Measurements from ENCODE around the gene SPOCK1. TPM values are rescaled to one million over a fixed set of nuclear protein-coding genes. Genes with fewer than 3 reads are reported as not detected.

SPOCK1 gene
- total RNA-seq, 1 donor, result 231 TPM

DNA sequence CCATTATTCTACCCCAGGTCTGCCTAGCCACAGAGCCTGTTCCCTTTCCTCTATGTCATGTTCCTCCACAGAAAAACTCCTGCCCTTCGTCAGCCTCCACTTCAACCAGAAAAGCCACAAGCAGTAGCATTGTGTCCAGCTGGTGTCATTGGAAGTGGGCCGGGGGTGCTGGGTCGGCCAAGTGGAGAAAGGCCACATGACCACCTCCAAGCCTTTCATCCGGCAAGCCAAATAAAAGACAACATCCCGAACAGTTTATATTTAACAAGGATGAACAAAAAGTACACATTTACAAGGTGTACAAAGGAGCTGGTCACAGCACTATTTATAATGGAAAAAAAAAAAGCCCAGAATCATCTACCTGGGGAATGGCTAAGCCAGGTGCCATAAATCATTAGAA is 16.1 kb upstream of the SPOCK1 start:
- Histone ChIP-seq H3K4me3 (ENCODE audit: insufficient read depth, low read length) (no peak overlapping the region), H3K4me1 (ENCODE audit: insufficient read depth, low read length) (no peaks in the 10 kb centered on the region), H3K27ac (ENCODE audit: low read depth, low read length) (no peak overlapping the region), H3K4me2 (ENCODE audit: insufficient read depth, low read length) (no peak overlapping the region), H3K27me3 (ENCODE audit: insufficient read depth, low read length) (peaks cover 8% of the 10 kb centered on the region), H3K79me2 (ENCODE audit: insufficient read depth, low read length) (no peaks in the 10 kb centered on the region), H3K36me3 (ENCODE audit: insufficient read depth, low read length) (no peaks in the 10 kb centered on the region), H2AFZ (ENCODE audit: low read length) (no peak overlapping the region), H3K9me3 (ENCODE audit: low read depth, low read length) (no peaks in the 10 kb centered on the region), H4K20me1 (ENCODE audit: insufficient read depth, low read length) (no peaks in the 10 kb centered on the region)
- TF ChIP-seq CTCF (IDR thresholded peaks at IDR 0.05; ENCODE audit: extremely low read depth, low read depth, low read length), result no peak
- no peak for DNase-seq (ENCODE audit: insufficient read length, low spot score, missing footprints)

DNA sequence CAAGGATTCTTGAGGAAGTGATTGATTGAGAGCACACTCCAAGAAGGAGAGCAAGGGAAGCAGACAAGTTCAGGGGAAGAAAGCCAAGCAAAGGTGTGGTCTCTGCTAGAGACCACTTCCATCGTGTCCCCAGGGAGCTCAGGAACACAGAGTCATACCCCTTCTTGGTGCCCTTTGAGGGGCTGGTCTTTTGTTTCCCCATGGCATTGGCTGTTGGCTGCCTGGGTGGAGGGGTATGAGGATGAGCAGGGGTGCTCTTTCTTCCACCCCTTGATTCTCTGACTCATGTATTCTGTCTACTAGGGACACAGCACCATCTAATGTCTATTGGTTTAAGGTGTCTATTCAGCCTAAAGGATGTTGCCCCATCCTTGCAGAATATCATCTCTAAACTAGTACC is 11.5 kb upstream of the SPOCK1 start:
- H3K27me3 ChIP-seq (ENCODE audit: insufficient read depth, low read length), result peaks cover 6% of the 10 kb centered on the region
- H3K4me3 ChIP-seq (ENCODE audit: insufficient read depth, low read length), result no peak overlapping the region
- no peaks in the 10 kb centered on the region for H4K20me1 ChIP-seq (ENCODE audit: insufficient read depth, low read length)
- H3K27ac ChIP-seq (ENCODE audit: low read depth, low read length), result no peak overlapping the region
- no peak overlapping the region for H3K4me2 ChIP-seq (ENCODE audit: insufficient read depth, low read length)
- H2AFZ ChIP-seq (ENCODE audit: low read length), result no peak overlapping the region
- H3K4me1 ChIP-seq (ENCODE audit: insufficient read depth, low read length), result peaks cover 7% of the 10 kb centered on the region
- no peaks in the 10 kb centered on the region for H3K9me3 ChIP-seq (ENCODE audit: low read depth, low read length)
- no peaks in the 10 kb centered on the region for H3K79me2 ChIP-seq (ENCODE audit: insufficient read depth, low read length)
- no peaks in the 10 kb centered on the region for H3K36me3 ChIP-seq (ENCODE audit: insufficient read depth, low read length)
- no peak for DNase-seq (ENCODE audit: insufficient read length, low spot score, missing footprints)
- TF ChIP-seq CTCF (IDR thresholded peaks at IDR 0.05; ENCODE audit: extremely low read depth, low read depth, low read length), result no peak

- no peaks in the 10 kb centered on the region for H3K36me3 ChIP-seq (ENCODE audit: insufficient read depth, low read length)
- H3K79me2 ChIP-seq (ENCODE audit: insufficient read depth, low read length), result no peaks in the 10 kb centered on the region
- H3K27me3 ChIP-seq (ENCODE audit: insufficient read depth, low read length), result no peaks in the 10 kb centered on the region
- no peaks in the 10 kb centered on the region for H3K9me3 ChIP-seq (ENCODE audit: low read depth, low read length)
- no peak for DNase-seq (ENCODE audit: insufficient read length, low spot score, missing footprints)
- H3K4me3 ChIP-seq (ENCODE audit: insufficient read depth, low read length), result no peak overlapping the region
- H2AFZ ChIP-seq (ENCODE audit: low read length), result peak overlapping the region; percentile 39
- H3K4me1 ChIP-seq (ENCODE audit: insufficient read depth, low read length), result peaks cover 11% of the 10 kb centered on the region
- no peak overlapping the region for H3K4me2 ChIP-seq (ENCODE audit: insufficient read depth, low read length)
- H3K27ac ChIP-seq (ENCODE audit: low read depth, low read length), result no peak overlapping the region
- no peak for TF ChIP-seq CTCF (IDR thresholded peaks at IDR 0.05; ENCODE audit: extremely low read depth, low read depth, low read length)
- no peaks in the 10 kb centered on the region for H4K20me1 ChIP-seq (ENCODE audit: insufficient read depth, low read length)
Measured at GRCh38 chr5:137507150-137507549, 8.0 kb upstream of the SPOCK1 start.

DNA sequence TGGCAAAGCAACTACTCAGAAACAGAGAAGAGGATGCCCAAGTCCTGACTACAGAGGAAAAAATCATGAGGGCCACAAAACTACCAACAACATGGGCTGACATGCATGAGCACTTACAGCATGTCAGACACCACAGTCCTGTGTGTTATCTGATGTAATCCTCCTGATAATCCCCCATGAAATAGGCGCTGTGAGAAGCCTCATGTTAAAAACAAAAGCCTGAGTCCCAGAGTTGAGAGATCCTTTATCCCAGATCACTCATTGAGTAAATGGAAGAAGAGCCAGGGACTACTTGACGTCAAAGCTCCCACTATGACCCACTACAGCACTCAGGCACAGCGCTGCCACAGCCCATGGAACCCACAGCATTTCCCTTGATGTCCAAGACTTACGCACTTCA is 7.2 kb upstream of the SPOCK1 start:
- Histone ChIP-seq H3K27ac (ENCODE audit: low read depth, low read length) (no peak overlapping the region), H3K9me3 (ENCODE audit: low read depth, low read length) (no peaks in the 10 kb centered on the region), H2AFZ (ENCODE audit: low read length) (no peak overlapping the region), H3K4me2 (ENCODE audit: insufficient read depth, low read length) (no peak overlapping the region), H3K4me3 (ENCODE audit: insufficient read depth, low read length) (no peak overlapping the region), H4K20me1 (ENCODE audit: insufficient read depth, low read length) (no peaks in the 10 kb centered on the region), H3K36me3 (ENCODE audit: insufficient read depth, low read length) (no peaks in the 10 kb centered on the region), H3K79me2 (ENCODE audit: insufficient read depth, low read length) (no peaks in the 10 kb centered on the region), H3K4me1 (ENCODE audit: insufficient read depth, low read length) (peaks cover 19% of the 10 kb centered on the region), H3K27me3 (ENCODE audit: insufficient read depth, low read length) (no peaks in the 10 kb centered on the region)
- no peak for DNase-seq (ENCODE audit: insufficient read length, low spot score, missing footprints)
- TF ChIP-seq CTCF (IDR thresholded peaks at IDR 0.05; ENCODE audit: extremely low read depth, low read depth, low read length), result no peak
